ENCODE data around the gene SPATA1. TPM values are rescaled to one million over a fixed set of nuclear protein-coding genes. Genes with fewer than 3 reads are reported as not detected.

Gene SPATA1
- total RNA-seq, 1 experiment from 2014 or later, result 0.85 TPM

- TF ChIP-seq KAT7 (CRISPR knock-in tag; IDR thresholded peaks at IDR 0.05; ENCODE audit: borderline replicate concordance) (no peak), ZBTB21 (CRISPR knock-in tag; IDR thresholded peaks at IDR 0.05; ENCODE audit: borderline replicate concordance) (no peak), STAT6 (CRISPR knock-in tag; conservative IDR thresholded peaks at IDR 0.05; ENCODE audit: low read depth) (no peak), ZNF396 (CRISPR knock-in tag; IDR thresholded peaks at IDR 0.05; ENCODE audit: borderline replicate concordance) (no peak), ELF4 (CRISPR knock-in tag; IDR thresholded peaks at IDR 0.05; ENCODE audit: low read depth) (no peak), NFYB (CRISPR knock-in tag; conservative IDR thresholded peaks at IDR 0.05; ENCODE audit: low read depth) (no peak)
Observed at GRCh38 chr1:84598418-84598817, 92.2 kb downstream of the SPATA1 start (continued).

DNA sequence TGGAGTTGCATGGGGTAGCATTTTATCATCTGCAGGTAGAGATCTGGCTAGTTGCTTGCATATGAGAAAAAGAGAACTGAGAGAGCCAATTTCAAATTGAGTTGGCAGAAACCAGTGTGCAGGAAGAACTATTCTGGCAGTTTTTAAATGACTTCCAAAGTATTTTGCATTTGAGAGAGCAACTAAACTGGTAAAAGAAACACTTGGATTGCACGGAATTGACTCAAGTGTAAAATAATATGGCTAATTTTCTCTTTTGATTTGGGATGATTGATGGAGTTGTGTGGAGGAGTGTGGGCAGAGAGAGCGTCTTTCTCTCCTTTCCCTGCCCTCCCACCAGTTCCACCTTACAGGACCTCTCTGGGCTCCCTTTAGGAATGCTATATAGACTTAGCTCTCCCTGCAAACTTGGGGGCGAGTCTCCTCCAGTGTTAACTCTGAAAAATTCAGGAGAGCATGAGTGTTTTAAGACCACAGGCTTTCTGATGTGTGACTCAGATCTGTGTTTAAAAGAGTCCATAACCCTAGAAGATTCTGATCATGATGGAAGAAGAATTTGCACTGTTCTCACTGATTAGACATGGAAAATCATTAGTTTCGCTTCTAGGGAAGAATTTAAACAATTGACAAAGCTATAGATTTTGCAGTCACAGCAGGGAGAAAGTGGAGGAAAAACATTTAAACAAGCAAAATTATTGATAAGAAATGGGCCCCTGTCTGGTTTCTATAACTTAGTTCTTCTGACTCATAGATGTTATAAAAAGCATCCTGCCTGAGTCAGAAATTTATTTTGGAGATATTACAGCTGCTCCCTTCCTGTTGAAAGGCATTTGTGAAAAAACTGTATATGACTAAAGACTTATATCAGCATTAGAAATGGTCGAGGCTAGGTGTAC is 92.9 kb downstream of the SPATA1 start:
- no peak overlapping the region for H3K4me3 Mint-ChIP-seq
- DNase-seq (ENCODE audit: low spot score) (no peak), ATAC-seq (no peak)
- H3K36me3 Mint-ChIP-seq, result no peaks in the 10 kb centered on the region
- TF ChIP-seq, protein P1, sequence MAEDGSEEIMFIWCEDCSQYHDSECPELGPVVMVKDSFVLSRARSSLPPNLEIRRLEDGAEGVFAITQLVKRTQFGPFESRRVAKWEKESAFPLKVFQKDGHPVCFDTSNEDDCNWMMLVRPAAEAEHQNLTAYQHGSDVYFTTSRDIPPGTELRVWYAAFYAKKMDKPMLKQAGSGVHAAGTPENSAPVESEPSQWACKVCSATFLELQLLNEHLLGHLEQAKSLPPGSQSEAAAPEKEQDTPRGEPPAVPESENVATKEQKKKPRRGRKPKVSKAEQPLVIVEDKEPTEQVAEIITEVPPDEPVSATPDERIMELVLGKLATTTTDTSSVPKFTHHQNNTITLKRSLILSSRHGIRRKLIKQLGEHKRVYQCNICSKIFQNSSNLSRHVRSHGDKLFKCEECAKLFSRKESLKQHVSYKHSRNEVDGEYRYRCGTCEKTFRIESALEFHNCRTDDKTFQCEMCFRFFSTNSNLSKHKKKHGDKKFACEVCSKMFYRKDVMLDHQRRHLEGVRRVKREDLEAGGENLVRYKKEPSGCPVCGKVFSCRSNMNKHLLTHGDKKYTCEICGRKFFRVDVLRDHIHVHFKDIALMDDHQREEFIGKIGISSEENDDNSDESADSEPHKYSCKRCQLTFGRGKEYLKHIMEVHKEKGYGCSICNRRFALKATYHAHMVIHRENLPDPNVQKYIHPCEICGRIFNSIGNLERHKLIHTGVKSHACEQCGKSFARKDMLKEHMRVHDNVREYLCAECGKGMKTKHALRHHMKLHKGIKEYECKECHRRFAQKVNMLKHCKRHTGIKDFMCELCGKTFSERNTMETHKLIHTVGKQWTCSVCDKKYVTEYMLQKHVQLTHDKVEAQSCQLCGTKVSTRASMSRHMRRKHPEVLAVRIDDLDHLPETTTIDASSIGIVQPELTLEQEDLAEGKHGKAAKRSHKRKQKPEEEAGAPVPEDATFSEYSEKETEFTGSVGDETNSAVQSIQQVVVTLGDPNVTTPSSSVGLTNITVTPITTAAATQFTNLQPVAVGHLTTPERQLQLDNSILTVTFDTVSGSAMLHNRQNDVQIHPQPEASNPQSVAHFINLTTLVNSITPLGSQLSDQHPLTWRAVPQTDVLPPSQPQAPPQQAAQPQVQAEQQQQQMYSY (CRISPR knock-in tag; IDR thresholded peaks at IDR 0.05), result no peak
- no peak for TF ChIP-seq TP53 (CRISPR knock-in tag; IDR thresholded peaks at IDR 0.05)
- no peak for TF ChIP-seq STAT6 (CRISPR knock-in tag; conservative IDR thresholded peaks at IDR 0.05; ENCODE audit: low read depth)
- no peak for TF ChIP-seq ZNF396 (CRISPR knock-in tag; IDR thresholded peaks at IDR 0.05; ENCODE audit: borderline replicate concordance)
- ChIA-PET POLR2A (no interaction called here), CTCF (no interaction called here)
- peaks cover 9% of the 10 kb centered on the region for H3K4me1 Mint-ChIP-seq
- H3K27me3 Mint-ChIP-seq (ENCODE audit: low read depth), result peaks cover 3% of the 10 kb centered on the region; the same call in 1 of the 2 replicates
- H3K9me3 Mint-ChIP-seq, result peaks cover 11% of the 10 kb centered on the region
- H3K27ac Mint-ChIP-seq, result no peak overlapping the region

GRCh38 chr1:84600796-84601195 is 94.6 kb downstream of the SPATA1 start:
- CTCF ChIA-PET, result interaction anchor here (1.3 kb wide), 2 partner anchors 124 to 153 kb away, joined by 3 read pairs; no protein-coding TSS in a partner anchor
- peaks cover 12% of the 10 kb centered on the region for H3K4me1 Mint-ChIP-seq
- peaks cover 10% of the 10 kb centered on the region for H3K27me3 Mint-ChIP-seq (ENCODE audit: low read depth)
- H3K36me3 Mint-ChIP-seq, result peaks cover 13% of the 10 kb centered on the region
- H3K4me3 Mint-ChIP-seq, result no peak overlapping the region
- peaks cover 16% of the 10 kb centered on the region for H3K9me3 Mint-ChIP-seq
- POLR2A ChIA-PET, result interaction anchor here (0.5 kb wide), 1 partner anchor 1678 kb away, joined by 3 read pairs; no protein-coding TSS in a partner anchor
- H3K27ac Mint-ChIP-seq, result no peak overlapping the region
- ATAC-seq, result no peak
- DNase-seq (ENCODE audit: low spot score), result no peak
- TF ChIP-seq TP53 (CRISPR knock-in tag; IDR thresholded peaks at IDR 0.05), result no peak
- no peak for TF ChIP-seq FOXK1 (CRISPR knock-in tag; IDR thresholded peaks at IDR 0.05)
- TF ChIP-seq, protein P2, sequence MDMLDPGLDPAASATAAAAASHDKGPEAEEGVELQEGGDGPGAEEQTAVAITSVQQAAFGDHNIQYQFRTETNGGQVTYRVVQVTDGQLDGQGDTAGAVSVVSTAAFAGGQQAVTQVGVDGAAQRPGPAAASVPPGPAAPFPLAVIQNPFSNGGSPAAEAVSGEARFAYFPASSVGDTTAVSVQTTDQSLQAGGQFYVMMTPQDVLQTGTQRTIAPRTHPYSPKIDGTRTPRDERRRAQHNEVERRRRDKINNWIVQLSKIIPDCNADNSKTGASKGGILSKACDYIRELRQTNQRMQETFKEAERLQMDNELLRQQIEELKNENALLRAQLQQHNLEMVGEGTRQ (CRISPR knock-in tag; IDR thresholded peaks at IDR 0.05), result no peak
- no peak for TF ChIP-seq NFATC4 (CRISPR knock-in tag; IDR thresholded peaks at IDR 0.05)
- no peak for TF ChIP-seq SOX15 (CRISPR knock-in tag; IDR thresholded peaks at IDR 0.05)
- TF ChIP-seq, protein P1 (CRISPR knock-in tag; IDR thresholded peaks at IDR 0.05), result no peak
- TF ChIP-seq, protein P3, sequence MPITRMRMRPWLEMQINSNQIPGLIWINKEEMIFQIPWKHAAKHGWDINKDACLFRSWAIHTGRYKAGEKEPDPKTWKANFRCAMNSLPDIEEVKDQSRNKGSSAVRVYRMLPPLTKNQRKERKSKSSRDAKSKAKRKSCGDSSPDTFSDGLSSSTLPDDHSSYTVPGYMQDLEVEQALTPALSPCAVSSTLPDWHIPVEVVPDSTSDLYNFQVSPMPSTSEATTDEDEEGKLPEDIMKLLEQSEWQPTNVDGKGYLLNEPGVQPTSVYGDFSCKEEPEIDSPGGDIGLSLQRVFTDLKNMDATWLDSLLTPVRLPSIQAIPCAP (CRISPR knock-in tag; IDR thresholded peaks at IDR 0.05), result no peak
- no peak for TF ChIP-seq HMGA2 (CRISPR knock-in tag; IDR thresholded peaks at IDR 0.05)
- TF ChIP-seq SMAD4 (CRISPR knock-in tag; IDR thresholded peaks at IDR 0.05), result no peak
- no peak for TF ChIP-seq ELF4 (CRISPR knock-in tag; IDR thresholded peaks at IDR 0.05; ENCODE audit: low read depth)
- no peak for TF ChIP-seq TEAD4 (CRISPR knock-in tag; IDR thresholded peaks at IDR 0.05)
